ENCODE results near the gene ANO4.

DNA sequence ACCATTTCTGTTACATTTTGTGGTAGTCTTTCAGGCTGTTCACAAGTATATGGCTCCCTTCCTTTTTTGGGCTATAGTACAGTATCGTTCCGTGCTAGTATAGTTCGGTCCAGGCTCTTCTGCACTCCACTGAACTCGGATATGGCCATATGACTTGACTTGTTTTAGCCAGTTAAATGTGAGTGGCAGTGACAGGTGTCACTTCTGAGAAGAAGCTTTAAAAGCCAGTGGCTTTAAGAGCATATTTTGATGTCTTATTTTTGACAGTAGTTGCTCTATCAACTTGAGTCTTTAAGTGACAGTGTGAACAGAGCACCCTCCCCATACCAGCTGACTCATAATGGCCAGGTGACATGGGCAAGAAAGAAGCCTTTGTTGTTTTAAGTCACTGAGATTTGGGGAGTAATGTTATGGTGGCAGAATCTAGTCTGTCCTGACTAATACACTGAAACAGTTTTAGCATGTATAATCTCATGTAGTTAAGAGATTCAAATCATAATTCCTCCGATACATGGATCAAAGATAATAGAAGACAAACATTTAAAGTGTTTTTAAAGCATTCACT lies 64.6 kb downstream of the ANO4 start:
- no peak for TF ChIP-seq CTCF (IDR thresholded peaks at IDR 0.05; ENCODE audit: insufficient read depth, low read length, poor library complexity, severe bottlenecking)
- TF ChIP-seq EZH2phosphoT487 (conservative IDR thresholded peaks at IDR 0.05; ENCODE audit: low read length): no peak

All from SU-DHL-6 (cell line).